OCI-LY3 (cell line): ENCODE data around the gene SURF4.

Experiments used
- EZH2phosphoT487 ChIP-seq: fragments of 200-600 bp; shearing (Covaris generic); IDR thresholded peaks from 2 replicates; pipeline ENCODE4 v1.6.1; 2018; ENCODE audit warnings: antibody characterized with exemption, mixed run types, low read depth
- TF ChIP-seq, protein P1 (sequence below): fragments of 200-600, 300-600 bp; sonication (generic); IDR thresholded peaks from 2 replicates; pipeline ENCODE4 v1.5.1; 2014; ENCODE audit warnings: antibody characterized with exemption, low read length, low read depth

DNA sequence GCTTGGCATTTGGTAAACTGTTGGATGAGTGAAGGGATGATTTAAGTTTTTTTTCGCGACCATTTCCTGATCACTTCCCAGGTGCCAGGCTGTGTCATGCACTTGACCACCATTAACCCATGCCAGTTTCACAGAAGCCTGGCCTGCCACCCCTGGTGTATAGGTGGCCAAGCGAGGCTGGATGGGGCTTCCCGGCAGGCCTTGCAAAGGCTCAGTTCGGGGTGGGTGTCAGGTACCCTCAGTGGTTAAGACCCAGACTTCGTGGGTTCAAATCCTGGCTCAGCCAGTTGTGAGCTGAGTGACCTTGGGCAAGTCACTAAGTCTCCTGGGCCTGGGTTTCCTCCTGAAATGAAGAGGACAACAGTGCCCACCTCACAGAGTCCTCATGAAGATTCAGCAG lies 30.3 kb downstream of the SURF4 start:
- TF ChIP-seq, protein P1, sequence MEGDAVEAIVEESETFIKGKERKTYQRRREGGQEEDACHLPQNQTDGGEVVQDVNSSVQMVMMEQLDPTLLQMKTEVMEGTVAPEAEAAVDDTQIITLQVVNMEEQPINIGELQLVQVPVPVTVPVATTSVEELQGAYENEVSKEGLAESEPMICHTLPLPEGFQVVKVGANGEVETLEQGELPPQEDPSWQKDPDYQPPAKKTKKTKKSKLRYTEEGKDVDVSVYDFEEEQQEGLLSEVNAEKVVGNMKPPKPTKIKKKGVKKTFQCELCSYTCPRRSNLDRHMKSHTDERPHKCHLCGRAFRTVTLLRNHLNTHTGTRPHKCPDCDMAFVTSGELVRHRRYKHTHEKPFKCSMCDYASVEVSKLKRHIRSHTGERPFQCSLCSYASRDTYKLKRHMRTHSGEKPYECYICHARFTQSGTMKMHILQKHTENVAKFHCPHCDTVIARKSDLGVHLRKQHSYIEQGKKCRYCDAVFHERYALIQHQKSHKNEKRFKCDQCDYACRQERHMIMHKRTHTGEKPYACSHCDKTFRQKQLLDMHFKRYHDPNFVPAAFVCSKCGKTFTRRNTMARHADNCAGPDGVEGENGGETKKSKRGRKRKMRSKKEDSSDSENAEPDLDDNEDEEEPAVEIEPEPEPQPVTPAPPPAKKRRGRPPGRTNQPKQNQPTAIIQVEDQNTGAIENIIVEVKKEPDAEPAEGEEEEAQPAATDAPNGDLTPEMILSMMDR, result no peak
- no peak for TF ChIP-seq EZH2phosphoT487
